Measurements from ENCODE around the gene PTGFRN. TPM values are rescaled to one million over a fixed set of nuclear protein-coding genes. Genes with fewer than 3 reads are reported as not detected.
"Not testable (repeated sequence)": the region's sequence is repeated elsewhere in the genome, so short reads cannot be mapped to it uniquely, and the experiment has no call there.

Gene PTGFRN
- total RNA-seq, 2 experiments from 2014 or later: 11.6 to 11.8 TPM

- intact Hi-C loops (cut with DNase I, micrococcal nuclease): no loop called here
- ChIA-PET CTCF (interaction anchor here (1.0 kb wide), 1 partner anchor 11 kb away, joined by 4 read pairs; no protein-coding TSS in a partner anchor), POLR2A (no interaction called here)
- no peak for DNase-seq
- H3K36me3 Mint-ChIP-seq (ENCODE audit: low read depth): no peaks in the 10 kb centered on the region
- no peak for ATAC-seq
- no peaks in the 10 kb centered on the region for H3K4me1 Mint-ChIP-seq
- no peaks in the 10 kb centered on the region for H3K27me3 Mint-ChIP-seq
- no peak overlapping the region for H3K27ac Mint-ChIP-seq
- no peaks in the 10 kb centered on the region for H3K9me3 Mint-ChIP-seq (ENCODE audit: low read depth)
- no peak overlapping the region for H3K4me3 Mint-ChIP-seq
Measured at GRCh38 chr1:116958110-116958509, 48.4 kb downstream of the PTGFRN start.

- no peaks in the 10 kb centered on the region for H3K4me1 Mint-ChIP-seq
- no peaks in the 10 kb centered on the region for H3K9me3 Mint-ChIP-seq (ENCODE audit: low read depth)
- no peak for DNase-seq
- no peak for ATAC-seq
- CTCF ChIA-PET: interaction anchor here (1.0 kb wide), 1 partner anchor 10 kb away, joined by 4 read pairs; no protein-coding TSS in a partner anchor
- H3K27me3 Mint-ChIP-seq: no peaks in the 10 kb centered on the region
- intact Hi-C loops (cut with DNase I, micrococcal nuclease): no loop called here
- H3K4me3 Mint-ChIP-seq: no peak overlapping the region
- no peaks in the 10 kb centered on the region for H3K36me3 Mint-ChIP-seq (ENCODE audit: low read depth)
- no peak overlapping the region for H3K27ac Mint-ChIP-seq
- POLR2A ChIA-PET: no interaction called here
Measured at GRCh38 chr1:116958977-116959376, 49.3 kb downstream of the PTGFRN start.

GRCh38 chr1:116961606-116962005, 51.9 kb downstream of the PTGFRN start:
- H3K9me3 Mint-ChIP-seq (ENCODE audit: low read depth): no peaks in the 10 kb centered on the region
- peaks cover 3% of the 10 kb centered on the region for H3K36me3 Mint-ChIP-seq (ENCODE audit: low read depth)
- no peaks in the 10 kb centered on the region for H3K27me3 Mint-ChIP-seq
- POLR2A ChIA-PET: no interaction called here
- H3K4me1 Mint-ChIP-seq: no peaks in the 10 kb centered on the region
- intact Hi-C loops (cut with DNase I, micrococcal nuclease): no loop called here
- CTCF ChIA-PET: interaction anchor here (0.6 kb wide), 1 partner anchor 14 kb away, joined by 3 read pairs; no protein-coding TSS in a partner anchor
- no peak for ATAC-seq
- no peak overlapping the region for H3K27ac Mint-ChIP-seq
- no peak overlapping the region for H3K4me3 Mint-ChIP-seq
- no peak for DNase-seq

GRCh38 chr1:116962987-116963639, 53.4 kb downstream of the PTGFRN start:
- Mint-ChIP-seq H3K27me3 (no peaks in the 10 kb centered on the region), H3K4me3 (no peak overlapping the region), H3K9me3 (ENCODE audit: low read depth) (no peaks in the 10 kb centered on the region), H3K4me1 (no peaks in the 10 kb centered on the region), H3K27ac (no peak overlapping the region), H3K36me3 (ENCODE audit: low read depth) (peaks cover 5% of the 10 kb centered on the region)
- intact Hi-C loops (cut with DNase I, micrococcal nuclease): no loop called here
- DNase-seq (peak; percentile 25), ATAC-seq (peak; percentile 69)
- ChIA-PET CTCF (interaction anchor here (0.7 kb wide), 1 partner anchor 693 kb away, joined by 3 read pairs; no protein-coding TSS in a partner anchor), POLR2A (no interaction called here)

GRCh38 chr1:116966791-116967190, 57.1 kb downstream of the PTGFRN start:
- POLR2A ChIA-PET: no interaction called here
- Mint-ChIP-seq H3K27me3 (no peaks in the 10 kb centered on the region), H3K4me1 (no peaks in the 10 kb centered on the region), H3K36me3 (ENCODE audit: low read depth) (peaks cover 5% of the 10 kb centered on the region), H3K4me3 (no peak overlapping the region), H3K9me3 (ENCODE audit: low read depth) (no peaks in the 10 kb centered on the region), H3K27ac (no peak overlapping the region)
- ATAC-seq: no peak
- no peak for DNase-seq
- intact Hi-C loops (cut with DNase I, micrococcal nuclease): no loop called here
- CTCF ChIA-PET: no interaction called here

- ATAC-seq: no peak
- Mint-ChIP-seq H3K27me3 (no peaks in the 10 kb centered on the region), H3K9me3 (ENCODE audit: low read depth) (no peaks in the 10 kb centered on the region), H3K4me1 (no peaks in the 10 kb centered on the region), H3K27ac (no peak overlapping the region), H3K36me3 (ENCODE audit: low read depth) (peaks cover 5% of the 10 kb centered on the region), H3K4me3 (no peak overlapping the region)
- POLR2A ChIA-PET: no interaction called here
- intact Hi-C loops (cut with DNase I, micrococcal nuclease): no loop called here
- no peak for DNase-seq
- CTCF ChIA-PET: interaction anchor here (1.0 kb wide), 1 partner anchor 10 kb away, joined by 4 read pairs; no protein-coding TSS in a partner anchor
Measured at GRCh38 chr1:116968724-116969123, 59.0 kb downstream of the PTGFRN start.

GRCh38 chr1:116971258-116971860, 61.6 kb downstream of the PTGFRN start:
- DNase-seq (no peak), ATAC-seq (no peak)
- no peak overlapping the region for H3K4me3 Mint-ChIP-seq
- intact Hi-C loops (cut with DNase I, micrococcal nuclease): no loop called here
- peaks cover 6% of the 10 kb centered on the region for H3K36me3 Mint-ChIP-seq (ENCODE audit: low read depth)
- no peak overlapping the region for H3K27ac Mint-ChIP-seq
- H3K4me1 Mint-ChIP-seq: no peaks in the 10 kb centered on the region
- ChIA-PET POLR2A (interaction anchor here (1.0 kb wide), 1 partner anchor 88 kb away, joined by 3 read pairs; the partner anchor contains the start of gene TTF2), CTCF (interaction anchor here (0.7 to 0.8 kb wide), 2 partner anchors 181 to 931 kb away, joined by 3 to 4 read pairs; no protein-coding TSS in a partner anchor)
- peaks cover 4% of the 10 kb centered on the region for H3K9me3 Mint-ChIP-seq (ENCODE audit: low read depth)
- no peaks in the 10 kb centered on the region for H3K27me3 Mint-ChIP-seq

GRCh38 chr1:116971965-116972673, 62.4 kb downstream of the PTGFRN start:
- POLR2A ChIA-PET: interaction anchor here (1.0 kb wide), 1 partner anchor 88 kb away, joined by 3 read pairs; the partner anchor contains the start of gene TTF2
- no peak for ATAC-seq

GRCh38 chr1:116972674-116973030, 62.9 kb downstream of the PTGFRN start:
- ATAC-seq: no peak
- CTCF ChIA-PET: interaction anchor here (0.7 kb wide), 1 partner anchor 13 kb away, joined by 3 read pairs; no protein-coding TSS in a partner anchor

More at GRCh38 chr1:116971965-116972673, 62.4 kb downstream of the PTGFRN start:
- Mint-ChIP-seq H3K4me1 (no peaks in the 10 kb centered on the region), H3K4me3 (no peak overlapping the region), H3K27me3 (no peaks in the 10 kb centered on the region), H3K27ac (no peak overlapping the region), H3K36me3 (ENCODE audit: low read depth) (peaks cover 6% of the 10 kb centered on the region), H3K9me3 (ENCODE audit: low read depth) (peaks cover 4% of the 10 kb centered on the region)
- CTCF ChIA-PET: no interaction called here
- no peak for DNase-seq
- intact Hi-C loops (cut with DNase I, micrococcal nuclease): no loop called here

GRCh38 chr1:116980309-116980708, 70.6 kb downstream of the PTGFRN start:
- H3K36me3 Mint-ChIP-seq (ENCODE audit: low read depth); H3K4me3 Mint-ChIP-seq; ATAC-seq; H3K9me3 Mint-ChIP-seq (ENCODE audit: low read depth); intact Hi-C loops (cut with DNase I, micrococcal nuclease); H3K4me1 Mint-ChIP-seq; DNase-seq; POLR2A ChIA-PET; H3K27ac Mint-ChIP-seq; H3K27me3 Mint-ChIP-seq: not testable (repeated sequence)
- CTCF ChIA-PET: interaction anchor here (1.0 kb wide), 1 partner anchor 37 kb away, joined by 3 read pairs; no protein-coding TSS in a partner anchor

More at GRCh38 chr1:116972674-116973030, 62.9 kb downstream of the PTGFRN start:
- POLR2A ChIA-PET: no interaction called here
- no peaks in the 10 kb centered on the region for H3K4me1 Mint-ChIP-seq
- intact Hi-C loops (cut with DNase I, micrococcal nuclease): no loop called here
- no peak overlapping the region for H3K27ac Mint-ChIP-seq
- no peaks in the 10 kb centered on the region for H3K27me3 Mint-ChIP-seq
- H3K36me3 Mint-ChIP-seq (ENCODE audit: low read depth): peaks cover 6% of the 10 kb centered on the region
- no peak for DNase-seq
- H3K4me3 Mint-ChIP-seq: no peak overlapping the region
- peaks cover 4% of the 10 kb centered on the region for H3K9me3 Mint-ChIP-seq (ENCODE audit: low read depth)

GRCh38 chr1:116981521-116982037, 71.9 kb downstream of the PTGFRN start:
- POLR2A ChIA-PET: no interaction called here
- Mint-ChIP-seq H3K4me3 (no peak overlapping the region), H3K9me3 (ENCODE audit: low read depth) (no peaks in the 10 kb centered on the region), H3K27me3 (no peaks in the 10 kb centered on the region), H3K4me1 (peaks cover 13% of the 10 kb centered on the region), H3K36me3 (ENCODE audit: low read depth) (peaks cover 4% of the 10 kb centered on the region), H3K27ac (no peak overlapping the region)
- intact Hi-C loops (cut with DNase I, micrococcal nuclease): no loop called here
- DNase-seq (no peak), ATAC-seq (no peak)
- CTCF ChIA-PET: no interaction called here
